Amniotic epithelial cell (primary cell): ENCODE measurements around the gene ANKMY2.
A peak's percentile ranks its signal among the peaks of the same experiment; 100 is the strongest.

Experiments used
- DNase-seq: peaks from one replicate; pipeline ENCODE4 v3.0.0-alpha.2; 2010; ENCODE audit warnings: low read depth

Gene ANKMY2

DNA sequence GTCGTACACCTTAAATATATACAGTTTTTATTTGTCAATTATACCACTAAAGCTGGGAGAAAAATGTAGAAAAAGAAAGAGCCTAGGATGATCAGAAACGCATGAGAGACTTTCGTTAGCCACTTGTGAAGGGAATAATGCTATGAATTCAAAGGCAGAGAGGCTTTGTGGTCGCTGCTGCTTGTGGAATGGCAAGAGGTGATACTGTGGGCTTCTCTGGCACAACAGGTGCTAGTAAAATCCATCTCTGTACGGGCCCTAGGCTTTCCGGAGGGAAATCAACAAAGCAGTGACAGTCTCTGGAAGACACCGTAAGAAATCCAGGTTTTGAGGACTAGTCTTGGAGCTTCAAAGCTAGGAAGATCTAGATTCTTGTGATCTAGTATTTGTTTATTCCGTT is 66.3 kb downstream of the ANKMY2 start:
- DNase-seq, result no peak

DNA sequence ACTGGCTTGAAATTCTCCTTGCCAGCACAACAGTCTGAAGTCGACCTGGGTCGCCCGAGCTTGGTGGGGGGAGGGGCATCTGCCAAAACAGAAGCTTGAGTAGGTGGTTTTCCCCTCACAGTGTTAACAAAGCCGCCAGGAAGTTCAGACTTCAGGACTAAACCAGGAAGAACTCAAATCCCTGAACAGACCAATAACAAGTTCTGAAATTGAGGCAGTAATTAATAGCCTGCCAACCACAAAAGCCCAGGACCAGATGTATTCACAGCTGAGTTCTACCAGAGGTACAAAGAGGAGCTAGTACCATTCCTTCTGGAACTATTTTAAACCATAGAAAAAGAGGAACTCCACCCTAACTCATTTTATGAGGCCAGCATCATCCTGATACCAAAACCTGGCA is 73.6 kb downstream of the ANKMY2 start:
- no peak for DNase-seq

- peak; percentile 51 for DNase-seq
Measured at GRCh38 chr7:16564909-16565426, 80.6 kb downstream of the ANKMY2 start.

DNA sequence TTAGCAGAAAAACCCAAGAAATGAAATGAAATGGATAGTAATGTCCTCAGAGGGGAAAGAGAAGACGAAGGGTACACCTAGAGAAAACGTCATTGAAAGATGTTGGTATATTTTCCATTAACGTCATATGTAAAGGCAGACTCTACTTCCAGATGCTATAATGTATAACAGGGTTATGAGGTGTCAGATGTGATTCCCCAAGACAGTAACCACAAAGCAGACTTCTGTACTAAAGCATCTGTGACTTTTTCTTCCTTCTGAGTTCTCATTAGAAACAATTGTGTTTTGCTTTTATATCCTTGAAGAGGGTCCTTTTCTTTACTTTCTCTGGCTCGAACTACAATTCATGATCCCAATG is 81.6 kb downstream of the ANKMY2 start:
- DNase-seq, result no peak

DNA sequence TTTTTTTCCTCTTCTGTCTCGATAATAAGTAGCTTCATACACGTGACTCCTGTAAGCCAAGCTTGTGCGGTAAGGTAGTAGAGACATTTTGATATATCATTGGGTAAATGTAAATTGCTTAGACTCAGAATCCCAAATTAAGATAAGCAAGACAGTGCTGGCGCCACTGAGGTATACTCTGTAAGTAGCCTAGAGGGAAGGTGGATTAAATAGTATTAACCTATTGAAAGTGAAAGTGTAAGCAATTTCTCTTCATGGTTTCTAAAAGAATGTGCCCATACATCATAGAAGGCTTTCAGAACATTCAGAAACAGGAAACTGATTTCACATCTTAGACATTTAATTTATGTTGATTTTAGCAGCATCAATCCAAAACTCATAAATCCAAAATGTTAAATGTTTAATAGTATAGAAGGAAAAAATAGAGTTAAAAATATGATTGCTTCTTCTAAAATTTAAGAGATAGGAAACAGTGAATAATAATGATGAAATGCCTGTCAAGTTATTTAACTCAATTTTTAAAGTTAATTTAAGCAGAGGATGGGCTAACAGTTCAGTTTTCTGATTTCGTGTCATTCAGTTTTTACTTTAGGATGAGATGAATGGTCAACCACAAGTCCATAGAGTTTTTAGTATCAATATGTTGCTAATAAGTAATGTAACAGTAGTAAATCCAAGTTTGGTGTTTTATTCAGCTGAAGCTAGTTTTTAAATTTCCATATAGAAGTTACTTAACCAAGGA is 82.1 kb downstream of the ANKMY2 start:
- peak; percentile 64 for DNase-seq

DNA sequence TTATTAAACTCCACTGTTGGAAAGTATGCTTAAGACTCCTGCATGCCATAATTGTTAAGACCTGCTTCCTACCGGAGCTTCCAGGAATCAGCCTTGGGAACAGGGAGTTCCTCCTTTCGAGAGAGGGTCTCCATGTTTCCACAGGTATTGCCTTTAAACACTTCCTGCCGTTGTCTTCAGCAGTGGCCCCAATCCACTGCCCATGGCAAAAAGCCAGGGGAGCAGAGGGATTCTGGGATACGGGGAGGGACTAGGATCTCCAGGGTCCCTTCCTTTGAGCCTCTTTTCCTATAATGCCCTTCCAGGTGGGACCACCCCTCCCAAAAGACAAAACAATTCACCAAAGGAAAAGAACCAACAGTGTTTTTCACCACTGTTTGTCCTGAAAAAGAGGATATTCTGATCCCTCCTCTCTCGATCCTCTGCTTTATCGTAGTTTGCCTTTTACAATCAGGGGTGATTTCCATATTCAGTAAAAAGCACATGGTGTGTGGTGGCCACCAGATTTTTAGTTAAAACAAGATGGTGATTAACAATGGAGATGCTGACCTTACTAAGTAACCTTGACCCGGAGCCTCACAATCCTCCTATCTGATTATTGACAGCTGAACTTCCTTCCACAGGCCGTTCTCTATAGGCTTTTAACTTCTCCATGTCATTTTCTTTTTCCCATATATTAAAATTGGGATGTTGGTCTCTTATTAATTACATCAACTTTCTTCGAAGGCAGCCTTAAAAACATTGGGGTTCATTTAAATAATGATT is 82.9 kb downstream of the ANKMY2 start:
- no peak for DNase-seq

- no peak for DNase-seq
Measured at GRCh38 chr7:16561943-16562342, 83.6 kb downstream of the ANKMY2 start.

DNA sequence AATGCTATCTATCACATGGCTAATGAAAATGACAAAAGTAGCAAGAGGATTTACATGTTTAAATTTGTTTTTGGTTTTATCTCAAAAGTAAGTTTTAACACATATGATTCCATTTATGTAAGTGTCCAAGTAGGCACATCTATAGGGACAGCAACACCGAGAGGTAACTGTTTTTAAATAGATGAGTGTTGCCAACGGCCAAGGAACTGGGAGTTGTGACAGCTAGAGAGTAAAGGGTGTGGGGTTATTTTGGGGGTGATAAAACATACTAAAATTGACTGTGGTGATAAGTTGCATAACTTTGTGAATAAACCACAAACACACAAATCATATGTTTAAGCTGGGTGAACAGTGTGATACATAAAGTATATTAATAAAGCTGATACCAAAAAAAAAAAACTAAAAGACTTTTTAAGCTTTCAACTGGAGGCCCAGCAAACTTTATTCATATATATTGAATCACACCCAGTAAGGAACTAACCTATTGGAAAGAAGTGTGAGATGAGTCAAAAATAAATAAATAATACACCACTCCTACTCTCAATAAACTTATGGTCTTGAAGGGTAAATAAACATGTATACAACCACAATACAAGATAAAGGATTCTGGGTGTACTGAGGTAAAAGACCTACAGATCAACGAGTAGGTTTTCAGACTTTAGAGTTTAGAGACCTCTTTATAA is 85.9 kb downstream of the ANKMY2 start:
- peak; percentile 3 for DNase-seq

DNA sequence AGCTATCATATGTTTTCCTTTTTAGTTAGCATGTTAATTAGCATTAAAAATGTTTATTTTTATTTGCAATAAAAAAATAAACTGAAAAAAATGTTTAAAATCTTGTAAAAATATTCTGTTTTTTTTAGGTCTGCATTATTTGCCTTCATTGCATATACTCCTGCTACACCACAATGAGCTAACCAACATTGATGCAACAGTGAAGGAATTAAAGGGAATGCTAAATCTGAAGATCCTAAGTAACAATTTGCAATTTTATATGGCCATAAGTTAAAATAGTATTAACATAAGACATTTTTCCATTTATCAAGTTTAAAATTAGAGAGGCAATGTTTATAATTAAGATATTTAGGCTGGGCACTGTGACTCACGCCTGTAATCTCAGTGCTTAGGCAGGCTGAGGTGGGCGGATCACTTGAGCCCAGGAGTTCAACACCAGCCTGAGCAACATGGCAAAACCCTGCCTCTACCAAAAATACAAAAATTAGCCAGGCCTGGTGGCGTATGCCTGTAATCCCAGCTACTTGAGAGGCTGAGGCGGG is 86.7 kb downstream of the ANKMY2 start:
- peak; percentile 6 for DNase-seq

- DNase-seq, result no peak
Measured at GRCh38 chr7:16556359-16556758, 89.2 kb downstream of the ANKMY2 start.

DNA sequence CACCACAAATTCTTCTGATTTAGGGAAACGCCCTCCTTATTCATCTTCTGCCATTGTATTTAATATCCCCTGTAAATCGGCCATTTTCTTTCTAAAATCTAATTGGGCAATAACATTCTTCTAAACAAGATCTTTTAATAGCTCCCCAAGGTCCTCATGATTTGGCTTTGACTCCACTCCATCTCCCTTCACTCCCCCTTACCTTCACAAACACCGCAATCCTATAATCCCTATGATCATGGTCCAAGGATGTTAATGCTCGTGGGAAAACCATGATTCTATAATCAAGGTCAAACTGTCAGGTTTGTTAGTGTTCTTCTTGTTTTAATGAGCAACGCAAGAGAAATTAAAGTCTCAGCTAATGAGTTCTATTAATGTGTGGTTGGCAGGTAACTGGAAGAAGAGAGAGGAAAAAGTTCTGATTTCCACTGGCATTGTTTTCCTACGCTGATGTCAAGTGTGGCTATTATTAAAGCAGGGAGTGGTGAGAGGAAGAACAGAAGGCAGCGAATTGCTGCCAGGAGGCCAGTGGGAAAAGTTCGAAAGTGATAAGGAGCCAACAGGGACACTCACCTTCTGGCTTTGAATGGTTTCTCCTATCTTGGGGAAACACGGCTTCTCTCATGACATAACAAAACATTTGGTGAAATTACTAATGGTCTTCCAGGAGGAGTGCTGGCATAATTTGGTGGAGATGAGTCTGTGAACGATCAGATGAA is 90.9 kb downstream of the ANKMY2 start:
- DNase-seq, result no peak

- DNase-seq, result no peak
Measured at GRCh38 chr7:16550671-16551070, 94.9 kb downstream of the ANKMY2 start.
